CD4-positive, alpha-beta T cell (primary cell): ENCODE results near the gene LPAR3. TPM values are rescaled to one million over a fixed set of nuclear protein-coding genes. Genes with fewer than 3 reads are reported as not detected.
A peak's percentile ranks its signal among the peaks of the same experiment; 100 is the strongest.

Experiments
- ATAC-seq: fragments of 200-7000 bp; cut with Tn5 transposase; one replicate; pipeline ENCODE4 v1.10.0; 2022; ENCODE audit warnings: mild to moderate bottlenecking; ENCODE audit not compliant: poor library complexity
- CTCF ChIA-PET: fragments of 350-600 bp; sonication (Branson Sonifier 250); formaldehyde crosslinking; loops from one replicate; lab custom pipeline; 2021; ENCODE audit warnings: antibody characterized with exemption, inconsistent platforms; lab: Charles Lee
- POLR2A ChIA-PET: fragments of 350-600 bp; sonication (Branson Sonifier 250); formaldehyde crosslinking; loops from one replicate; lab custom pipeline; 2021; ENCODE audit warnings: antibody characterized with exemption, inconsistent platforms; lab: Charles Lee
- DNase-seq, 14 experiments: peaks; one replicate each; pipeline ENCODE4 v3.0.0-alpha.2; 2013 to 2020; ENCODE audit warnings: mixed read lengths in 2 of 14
- H3K27ac ChIP-seq, 2 donors: one replicate each; pipeline versions ENCODE4 v1.5.1 to v1.7.0; 2013; ENCODE audit warnings: low read length in 2 of 2, low read depth in 1 of 2, mild to moderate bottlenecking in 1 of 2
- H3K27me3 ChIP-seq, 2 experiments: 1 replicate in 1 of 2; 2 replicates in 1 of 2; pipeline versions ENCODE4 v1.6.1 to v1.7.0; 2013; ENCODE audit warnings: low read length in 2 of 2, control low read depth in 1 of 2, mild to moderate bottlenecking in 1 of 2, moderate library complexity in 1 of 2; ENCODE audit not compliant: insufficient read depth in 2 of 2, control insufficient read depth in 1 of 2
- H3K36me3 ChIP-seq: one replicate; pipeline ENCODE4 v1.6.1; 2013; ENCODE audit warnings: low read length, control low read depth; ENCODE audit not compliant: insufficient read depth
- H3K4me1 ChIP-seq: one replicate; pipeline ENCODE4 v1.6.1; 2013; ENCODE audit warnings: low read length, control low read depth; ENCODE audit not compliant: insufficient read depth
- H3K4me3 ChIP-seq: one replicate; pipeline ENCODE4 v1.5.1; 2013; ENCODE audit warnings: mild to moderate bottlenecking, low read length, moderate library complexity
- H3K9me3 ChIP-seq, 2 experiments: 1 replicate in 1 of 2; 2 replicates in 1 of 2; pipeline versions ENCODE4 v1.6.1 to v1.7.0; 2013; ENCODE audit warnings: low read length in 2 of 2, mild to moderate bottlenecking in 2 of 2, control low read depth in 1 of 2, moderate library complexity in 1 of 2; ENCODE audit not compliant: control insufficient read depth in 1 of 2, insufficient read depth in 1 of 2
- H3K27ac Mint-ChIP-seq: one replicate; pipeline ENCODE4 v1.8.0; 2020; ENCODE audit warnings: mixed read lengths
- H3K27me3 Mint-ChIP-seq: one replicate; pipeline ENCODE4 v1.8.0; 2021; ENCODE audit warnings: mixed read lengths
- H3K36me3 Mint-ChIP-seq: one replicate; pipeline ENCODE4 v1.8.0; 2021; ENCODE audit warnings: low read depth, mixed read lengths
- H3K4me1 Mint-ChIP-seq: one replicate; pipeline ENCODE4 v1.8.0; 2021; ENCODE audit warnings: low read depth, mixed read lengths
- H3K4me3 Mint-ChIP-seq: one replicate; pipeline ENCODE4 v1.8.0; 2020; ENCODE audit warnings: mild to moderate bottlenecking, mixed read lengths
- H3K9me3 Mint-ChIP-seq: one replicate; pipeline ENCODE4 v1.8.0; 2020; ENCODE audit warnings: mixed read lengths
- CTCF ChIP-seq: fragments of 200-600 bp; IDR thresholded peaks from one replicate; pipeline ENCODE4 v1.8.0; 2022; ENCODE audit warnings: antibody characterized with exemption, mild to moderate bottlenecking
- intact Hi-C, 2 experiments: fragments of 100-400 bp; cut with DNase I in 1 of 2; cut with micrococcal nuclease in 1 of 2; formaldehyde crosslinking; loops; one replicate each; pipeline versions ENCODE4 v1.15.1 to v1.9.0; 2023 to 2025; cut with DNase I, micrococcal nuclease
- polyA plus RNA-seq, 2 donors: library from polyadenylated mRNA; unstranded; fragments of 120-200 nt; gene quantifications; one replicate each; pipeline ENCODE4 v1.2.1, GENCODE V29; 2013
- total RNA-seq, 174 experiments: library from RNA in 2 of 174; stranded (reverse) in 2 of 174; gene quantifications; one replicate each; pipeline ENCODE4 v1.2.3 and lab custom pipeline; 2021 to 2026

Gene LPAR3
- under 1 TPM; 0.25 to 0.87 TPM for total RNA-seq
- 0.88 TPM for polyA plus RNA-seq (2013, experiment 1 of 2)
- polyA plus RNA-seq (2013, experiment 2 of 2): 0.56 TPM
- total RNA-seq (lab: John Stamatoyannopoulos, UW): 0 to 22.9 (median 2.7) reads per million in 172 experiments

GRCh38 chr1:84892705-84893618 lies at the start of gene LPAR3:
Gene LPAR3, minus strand, starts transcription at chr1:84893206. Its CDS starts 27,086 bp downstream, at chr1:84866120.
- POLR2A ChIA-PET: no interaction called here
- H3K27me3 Mint-ChIP-seq: peaks cover 44% of the 10 kb centered on the region

GRCh38 chr1:84941843-84942242 lies 48.8 kb upstream of the LPAR3 start:
- Mint-ChIP-seq H3K4me1 (peaks cover 15% of the 10 kb centered on the region), H3K27ac (no peak overlapping the region), H3K36me3 (peaks cover 6% of the 10 kb centered on the region), H3K9me3 (no peaks in the 10 kb centered on the region), H3K4me3 (no peak overlapping the region), H3K27me3 (no peaks in the 10 kb centered on the region)
- no peak for DNase-seq
- no peak overlapping the region for H3K4me3 ChIP-seq
- peaks cover 10% of the 10 kb centered on the region for H3K4me1 ChIP-seq
- CTCF ChIA-PET: no interaction called here
- H3K36me3 ChIP-seq: peaks cover 2% of the 10 kb centered on the region
- no peak for TF ChIP-seq CTCF
- ATAC-seq: no peak
- POLR2A ChIA-PET: no interaction called here
- no peaks in the 10 kb centered on the region for H3K9me3 ChIP-seq
- H3K27me3 ChIP-seq: no peaks in the 10 kb centered on the region
- intact Hi-C loops: loop anchor here in 1 of 2 experiments (2.0 to 5.0 kb wide), 3 partner anchors 165 to 317 kb away; partner anchors contain the start of gene C1orf52
- H3K27ac ChIP-seq: no peak overlapping the region

More at GRCh38 chr1:84892705-84893618, at the start of gene LPAR3:
- ATAC-seq (no peak), DNase-seq (peak in 5 of 14 experiments; percentile 11 to 43 (median 35))
- Histone ChIP-seq H3K27me3 (peaks cover 15 to 16% of the 10 kb centered on the region in 2 experiments), H3K4me1 (peaks cover 24% of the 10 kb centered on the region), H3K4me3 (peak within 1 kb of the TSS; percentile 46), H3K27ac (no peak within 1 kb of the TSS), H3K9me3 (no peaks in the 10 kb centered on the region), H3K36me3 (no peaks in the 10 kb centered on the region)
- intact Hi-C loops: no loop called here
- Mint-ChIP-seq H3K4me3 (peak within 1 kb of the TSS; percentile 82), H3K27ac (no peak within 1 kb of the TSS), H3K36me3 (no peaks in the 10 kb centered on the region), H3K9me3 (no peaks in the 10 kb centered on the region), H3K4me1 (peaks cover 21% of the 10 kb centered on the region)
- TF ChIP-seq CTCF: no peak
- CTCF ChIA-PET: interaction anchor here (0.7 kb wide), 1 partner anchor 8 kb away, joined by 3 read pairs; no protein-coding TSS in a partner anchor

GRCh38 chr1:84940481-84940880 lies 47.5 kb upstream of the LPAR3 start:
- H3K27ac Mint-ChIP-seq: no peak overlapping the region
- ATAC-seq: no peak
- intact Hi-C loops: loop anchor here in 1 of 2 experiments (5.0 kb wide), 1 partner anchor 167 kb away; no protein-coding TSS in a partner anchor

More at GRCh38 chr1:84940481-84940880, 47.5 kb upstream of the LPAR3 start:
- Mint-ChIP-seq H3K4me1 (peaks cover 9% of the 10 kb centered on the region), H3K36me3 (peaks cover 6% of the 10 kb centered on the region), H3K9me3 (no peaks in the 10 kb centered on the region), H3K27me3 (no peaks in the 10 kb centered on the region), H3K4me3 (no peak overlapping the region)
- no peak overlapping the region for H3K4me3 ChIP-seq
- POLR2A ChIA-PET: no interaction called here
- no peaks in the 10 kb centered on the region for H3K27me3 ChIP-seq
- CTCF ChIA-PET: no interaction called here
- H3K36me3 ChIP-seq: peaks cover 2% of the 10 kb centered on the region
- no peak for TF ChIP-seq CTCF
- DNase-seq: no peak
- H3K27ac ChIP-seq: no peak overlapping the region
- H3K4me1 ChIP-seq: peaks cover 8% of the 10 kb centered on the region
- H3K9me3 ChIP-seq: no peaks in the 10 kb centered on the region
